HG03103 (cell line): ENCODE data around the gene JAZF1.

Source experiments
- ATAC-seq: cut with Tn5 transposase; IDR thresholded peaks from one replicate; pipeline ENCODE4 v1.9.1; 2021; ENCODE audit warnings: low read depth; ENCODE audit not compliant: unreplicated experiment

Gene JAZF1

DNA sequence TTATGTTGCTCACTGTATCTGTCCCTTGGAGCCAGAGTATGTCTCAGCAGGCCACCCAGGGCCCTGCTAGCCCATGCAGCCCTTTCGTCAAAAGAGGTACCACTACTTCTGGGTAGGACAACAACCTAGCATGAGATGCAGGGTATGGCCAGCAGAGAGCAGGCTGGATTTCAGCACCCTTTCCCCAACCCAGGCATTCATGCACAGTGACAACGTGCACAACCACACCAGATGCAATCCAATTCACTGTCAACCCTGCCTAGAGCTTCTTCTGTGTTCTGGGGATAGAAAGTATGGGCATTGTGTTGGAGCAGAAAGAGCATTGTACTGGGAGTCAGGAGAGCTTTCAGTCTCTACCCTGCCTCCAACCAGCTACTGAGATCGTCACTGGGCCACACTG, 37.9 kb downstream of the JAZF1 start:
- ATAC-seq = no peak

DNA sequence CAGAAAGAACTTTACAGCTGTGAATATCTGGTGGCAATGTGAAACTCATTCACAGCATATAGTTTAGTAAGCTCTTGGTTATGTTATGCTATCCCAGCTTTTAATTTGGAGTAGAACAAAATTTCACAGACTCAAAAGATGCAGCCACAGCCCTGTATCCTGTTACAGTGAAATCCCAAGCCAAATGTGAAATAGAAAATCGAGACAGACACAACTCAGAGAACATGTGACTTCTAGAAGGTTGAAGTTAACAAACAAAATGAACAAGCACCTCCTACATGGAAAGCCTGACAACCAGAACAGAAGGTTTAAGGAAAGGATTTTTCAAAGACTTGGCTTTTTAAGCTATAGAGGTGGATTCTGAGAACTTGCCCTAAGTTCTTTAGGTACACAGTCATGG, 39.6 kb downstream of the JAZF1 start:
- no peak for ATAC-seq

DNA sequence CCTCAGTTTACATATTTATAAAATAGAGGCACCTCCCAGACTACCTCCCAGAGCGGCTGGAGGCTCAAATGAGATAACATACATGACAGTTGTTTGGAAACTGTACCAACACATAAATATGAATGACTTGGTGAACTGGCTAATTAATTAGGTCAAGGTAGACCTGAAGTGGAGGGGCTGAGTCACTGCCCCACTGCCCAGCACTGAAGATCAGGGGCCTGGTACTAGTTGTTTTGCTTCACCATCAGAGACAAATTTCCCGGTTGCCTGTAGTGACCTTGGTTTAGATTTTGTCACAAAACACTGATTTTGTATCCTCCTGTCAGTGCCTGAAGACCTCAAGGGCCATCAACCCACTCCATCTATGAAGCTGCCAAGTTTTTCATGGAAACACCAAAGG, 41.8 kb downstream of the JAZF1 start:
- no peak for ATAC-seq

DNA sequence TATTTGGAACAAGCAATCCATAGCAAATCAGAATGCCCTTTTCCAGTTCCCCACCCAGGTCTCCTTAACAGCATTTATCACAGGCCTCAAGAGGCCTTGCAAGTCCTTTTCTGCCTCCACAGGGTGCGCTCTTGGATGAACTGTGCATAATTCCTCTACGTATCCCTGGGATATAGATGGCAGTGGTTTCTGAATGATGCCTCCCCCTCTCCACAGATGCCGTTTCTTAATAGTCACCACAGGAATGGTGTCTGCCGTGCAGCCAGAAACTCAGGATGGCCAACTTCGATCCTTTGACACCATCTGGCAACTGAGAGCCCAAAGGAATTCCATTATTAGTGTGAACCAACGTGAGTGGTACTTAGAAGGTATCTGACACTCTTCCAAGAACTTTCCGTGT, 43.1 kb downstream of the JAZF1 start:
- ATAC-seq = no peak

DNA sequence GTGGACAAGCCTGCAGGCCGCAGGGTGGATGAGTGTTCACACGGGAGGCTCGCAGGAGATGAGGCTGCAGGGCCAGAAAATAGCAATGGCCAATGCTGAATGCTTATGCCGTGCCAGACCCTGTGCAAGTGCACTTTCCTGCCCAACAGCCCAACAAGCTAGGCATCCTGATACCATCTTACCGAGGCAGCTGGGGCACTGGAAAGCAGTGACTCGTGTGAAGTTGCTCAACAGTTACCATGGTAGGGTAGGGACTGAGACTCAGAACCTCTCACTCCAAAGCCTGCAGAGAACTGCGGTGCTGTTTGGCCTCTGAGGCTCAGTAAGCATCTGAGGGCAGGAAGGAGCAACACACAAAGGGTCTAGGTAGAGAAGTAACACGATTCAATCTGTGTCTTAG, 43.7 kb downstream of the JAZF1 start:
- ATAC-seq = no peak

DNA sequence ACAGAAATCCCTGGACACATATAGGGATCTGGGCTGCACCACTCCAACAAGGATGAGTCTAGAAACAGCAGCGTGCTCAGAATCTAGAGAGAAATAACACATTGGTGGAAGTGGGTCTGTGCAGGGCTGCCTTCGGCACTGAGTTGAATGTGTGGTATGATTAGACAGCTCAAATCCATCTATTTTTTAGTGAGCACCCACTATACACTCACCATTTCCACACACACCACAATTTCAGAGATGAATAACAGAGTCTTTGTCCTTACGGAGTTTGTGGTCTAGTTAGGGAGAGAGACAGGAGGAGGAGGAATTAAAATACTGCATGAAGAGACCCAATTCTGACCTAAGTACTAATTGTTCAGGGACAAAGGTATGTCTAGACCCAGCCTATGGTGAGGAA, 44.2 kb downstream of the JAZF1 start:
- ATAC-seq = no peak

DNA sequence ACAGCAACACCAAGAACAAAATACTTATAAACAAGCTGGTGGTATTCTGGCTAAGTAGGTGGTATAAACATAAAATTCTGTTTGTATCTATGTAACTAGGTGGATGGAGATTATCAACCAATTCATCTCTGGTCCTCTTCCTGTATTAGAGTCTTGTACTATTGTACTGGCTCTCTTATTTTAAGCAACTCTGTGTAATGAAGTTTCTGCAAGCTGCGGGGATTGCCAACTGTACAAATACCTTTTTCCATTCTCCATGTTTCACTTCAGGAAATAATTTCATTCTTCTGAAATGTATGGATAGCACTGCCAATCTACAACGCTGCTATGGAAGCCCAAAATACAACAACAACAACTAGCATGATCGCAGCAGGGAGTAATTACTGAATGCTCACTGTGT, 44.8 kb downstream of the JAZF1 start:
- no peak for ATAC-seq

DNA sequence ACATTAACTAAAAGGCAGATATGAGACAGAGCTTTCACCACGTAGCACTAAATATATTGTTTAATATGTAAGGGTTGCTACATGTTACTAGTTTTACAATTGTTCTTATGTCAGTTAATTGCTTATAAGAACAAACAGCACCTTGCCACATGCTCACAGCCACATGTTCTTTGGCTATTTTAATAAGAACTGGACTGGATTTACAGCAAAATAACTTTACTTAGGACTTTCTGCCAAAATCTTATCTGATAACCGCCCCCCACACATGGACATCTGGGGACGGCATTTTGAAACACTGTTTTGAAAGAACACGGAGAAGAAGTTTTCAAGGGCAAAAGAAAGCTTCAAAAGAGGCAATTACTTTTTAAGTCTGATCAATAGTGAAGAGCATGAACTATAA, 45.3 kb downstream of the JAZF1 start:
- ATAC-seq = no peak

DNA sequence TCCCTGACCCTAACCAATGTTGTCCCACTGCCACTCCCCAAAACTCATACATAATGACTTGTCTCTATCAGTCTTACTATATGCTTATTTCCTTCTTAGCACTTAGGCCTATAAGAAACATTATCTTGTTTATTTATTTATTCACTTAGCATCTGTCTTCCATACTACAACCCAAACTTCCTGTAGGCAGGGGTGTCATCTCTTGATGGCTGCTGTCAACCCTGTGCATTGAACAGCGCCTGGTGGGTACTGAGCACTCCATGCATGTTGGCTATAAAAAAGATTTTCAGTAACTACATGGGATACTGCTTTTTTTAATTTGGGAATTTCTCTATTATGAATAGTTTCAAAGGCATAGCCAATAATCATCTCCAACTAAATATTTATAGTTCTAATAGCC, 46.7 kb downstream of the JAZF1 start:
- ATAC-seq = no peak

DNA sequence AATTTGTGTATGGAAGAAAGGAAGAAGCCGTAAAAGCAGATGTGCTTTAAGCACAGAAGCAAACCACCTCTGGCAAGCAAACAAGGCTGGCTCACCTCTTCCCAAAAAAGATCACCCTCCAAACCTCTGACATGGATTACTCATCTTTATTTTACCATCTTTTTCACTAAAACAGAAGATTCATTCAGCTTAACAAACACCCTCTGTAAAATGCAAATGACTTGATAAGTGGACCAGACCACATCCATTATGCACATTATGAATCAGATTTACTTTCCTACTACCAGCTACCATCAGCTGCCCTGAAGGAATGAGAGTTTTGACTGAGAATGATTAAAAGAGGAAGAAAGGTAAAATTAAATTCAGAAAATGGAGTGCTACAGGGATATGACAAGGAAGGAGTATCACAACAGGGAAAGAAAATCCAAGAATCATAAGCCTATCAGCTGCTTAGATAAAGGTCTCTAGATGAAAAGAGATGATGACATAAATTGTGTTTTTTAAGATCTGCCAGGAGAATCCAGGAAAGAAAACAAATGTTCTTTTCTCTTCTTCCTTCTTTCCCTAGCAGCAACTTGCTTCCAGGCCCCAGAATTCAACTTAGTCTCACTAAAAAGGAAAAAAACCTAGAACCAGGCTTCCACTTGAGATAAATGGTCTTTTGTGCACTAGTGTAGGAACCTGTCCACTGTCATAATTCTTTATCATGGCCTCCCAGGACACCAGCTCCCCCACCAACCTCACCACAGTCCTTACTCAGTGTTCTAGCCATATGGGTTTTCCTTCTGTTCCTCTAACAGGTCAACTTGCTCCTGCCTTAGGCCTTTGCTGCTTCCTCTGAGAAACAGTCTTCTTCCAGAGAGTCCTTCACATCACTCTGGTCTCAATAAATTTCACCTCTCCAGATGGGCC, 47.4 kb downstream of the JAZF1 start:
- ATAC-seq = no peak

DNA sequence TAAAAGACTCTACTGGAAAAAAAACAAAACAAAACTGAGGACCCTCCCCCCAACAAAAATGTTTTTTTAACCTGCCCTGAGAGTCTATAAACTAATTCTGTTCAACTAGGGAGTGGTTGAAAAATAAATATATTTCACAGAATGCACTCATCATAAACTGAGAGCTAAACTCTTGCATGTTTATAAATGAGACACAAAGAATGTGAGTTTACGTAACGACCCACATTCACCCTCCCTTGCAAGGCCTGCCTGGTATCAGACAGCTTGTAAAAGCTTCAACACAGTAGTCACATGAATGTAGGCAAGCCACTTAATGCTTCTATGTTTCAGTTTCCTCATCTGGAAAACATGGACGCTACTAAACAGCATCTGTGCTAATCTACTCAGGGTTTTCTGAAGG, 50.3 kb downstream of the JAZF1 start:
- no peak for ATAC-seq

DNA sequence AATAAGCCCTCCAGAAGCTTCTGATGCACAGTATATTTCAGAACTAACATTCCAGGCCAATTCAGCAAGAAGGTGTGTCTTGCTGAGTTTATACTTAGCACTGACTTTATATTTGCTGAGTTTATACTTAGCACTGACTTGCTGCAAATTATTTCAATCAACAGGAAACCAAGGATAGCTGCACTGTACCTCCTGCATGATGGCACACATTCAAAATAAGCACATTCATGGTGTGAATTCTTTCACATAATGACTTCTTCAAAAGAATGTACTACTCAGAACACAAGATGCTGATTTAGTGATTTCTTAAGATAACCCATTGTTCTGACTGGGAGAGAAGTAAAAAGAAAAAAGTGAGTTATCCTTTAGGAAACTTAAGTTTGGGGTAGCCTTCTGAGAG, 52.0 kb downstream of the JAZF1 start:
- no peak for ATAC-seq

DNA sequence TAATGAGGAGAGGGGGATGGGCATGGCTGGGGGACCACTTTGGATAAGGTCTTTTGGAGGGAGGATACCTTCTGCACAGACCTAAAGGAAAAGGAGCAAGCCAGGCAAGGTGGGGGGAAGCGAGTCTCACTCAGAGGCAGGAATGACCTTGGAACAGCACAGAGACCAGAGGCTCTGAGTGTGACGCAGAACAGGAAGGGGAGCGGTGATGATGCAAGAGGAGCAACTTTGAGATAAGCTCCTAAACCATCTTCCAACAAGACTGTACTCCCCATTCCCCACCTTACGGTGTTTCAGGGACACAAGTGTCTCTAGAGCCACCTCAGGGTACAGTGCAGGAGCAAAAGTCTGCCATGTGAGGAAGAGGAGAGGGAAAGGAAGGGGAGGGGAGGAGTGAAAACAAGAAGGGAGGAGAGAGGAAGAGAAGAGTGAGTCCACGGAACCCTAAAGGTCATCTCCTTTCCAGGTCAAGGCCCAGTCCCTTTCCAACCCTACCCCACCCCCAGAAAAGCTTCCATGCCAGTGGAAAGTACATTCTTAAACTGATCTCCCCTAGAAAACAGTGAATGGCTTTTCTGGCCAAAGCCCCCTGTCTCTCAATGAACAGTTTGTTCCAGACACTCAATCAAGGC, 54.1 kb downstream of the JAZF1 start:
- ATAC-seq = no peak

DNA sequence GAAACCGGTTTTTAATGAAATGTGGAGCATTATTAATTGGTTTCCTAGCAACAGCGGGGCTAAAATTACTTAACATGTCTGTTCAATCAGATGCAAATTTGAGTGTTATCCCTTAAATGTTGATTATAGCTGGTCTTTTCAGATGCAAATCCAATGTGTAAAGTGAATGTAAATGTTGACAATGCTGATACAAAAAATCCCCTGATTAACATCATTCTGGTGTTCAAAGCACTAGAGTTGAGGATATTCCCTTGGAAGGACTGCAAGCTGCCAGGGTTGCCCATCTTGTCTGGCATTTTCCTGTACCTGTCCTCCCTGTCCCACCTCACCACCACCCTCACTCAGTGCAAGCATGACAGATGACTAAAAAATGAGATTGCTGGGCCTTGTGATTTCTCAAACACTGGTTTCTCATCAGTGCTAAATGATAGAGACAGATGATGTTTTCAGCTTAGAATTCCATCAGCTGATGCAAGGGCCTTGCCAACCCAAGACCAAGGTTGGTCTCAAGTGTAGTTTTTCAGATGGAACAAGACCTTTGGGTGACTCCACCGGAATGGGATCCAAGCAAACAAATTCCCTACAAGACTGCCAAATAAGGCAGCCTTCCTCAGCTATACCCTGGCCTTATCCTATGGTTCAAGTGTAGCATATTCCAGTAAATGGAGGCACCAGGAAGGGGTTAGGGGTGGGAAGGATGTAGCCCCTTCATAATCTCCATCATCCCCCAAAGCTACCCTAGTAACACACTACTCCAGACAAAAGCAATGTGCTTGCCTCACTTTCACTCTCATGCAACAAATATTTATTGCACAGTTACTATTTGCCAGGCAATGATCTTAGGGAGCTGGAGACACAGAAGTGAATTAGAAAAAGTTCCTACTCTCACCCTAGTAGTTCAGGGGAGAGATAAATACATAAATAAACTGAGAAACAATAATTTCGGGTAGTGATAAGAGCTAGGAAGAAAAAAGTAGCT, 54.9 kb downstream of the JAZF1 start:
- ATAC-seq = no peak

DNA sequence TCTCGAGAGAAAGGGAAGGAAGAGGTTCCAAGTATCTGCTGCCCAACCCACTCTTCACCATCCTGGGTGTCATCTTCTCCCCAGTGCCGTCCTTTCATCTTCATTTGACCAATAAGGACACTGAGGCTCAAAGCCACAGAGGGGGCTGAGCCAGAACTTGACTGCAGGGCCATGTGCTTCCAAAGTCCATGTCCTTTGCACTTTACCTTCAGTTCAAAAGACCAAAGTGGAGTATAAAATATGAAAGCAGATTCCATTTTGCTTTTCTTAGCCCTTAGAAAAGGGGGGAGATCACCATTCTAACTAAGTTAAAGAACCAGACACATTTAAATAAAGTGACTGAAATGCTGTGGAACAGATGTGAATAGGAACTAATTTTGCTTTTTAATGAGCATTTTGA, 56.2 kb downstream of the JAZF1 start:
- ATAC-seq = no peak

DNA sequence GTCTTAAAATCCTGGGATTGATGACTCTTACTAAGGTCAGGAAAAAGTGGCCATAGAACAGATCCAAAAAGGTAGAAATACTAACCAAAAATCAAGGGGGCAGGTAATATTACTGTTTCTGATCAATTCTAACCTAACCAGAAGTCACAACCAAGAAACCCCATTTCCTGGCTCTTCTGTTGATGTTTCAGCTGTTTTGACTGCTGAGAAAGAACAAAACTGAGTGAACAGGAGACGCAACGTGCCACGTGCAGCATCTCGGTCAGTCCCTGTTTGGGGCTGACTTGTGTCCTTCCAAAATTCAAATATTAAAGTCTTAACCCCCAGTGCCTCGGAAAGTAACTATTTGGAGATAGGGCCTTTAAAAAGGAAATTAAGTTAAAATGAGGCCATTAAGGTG, 56.8 kb downstream of the JAZF1 start:
- no peak for ATAC-seq

DNA sequence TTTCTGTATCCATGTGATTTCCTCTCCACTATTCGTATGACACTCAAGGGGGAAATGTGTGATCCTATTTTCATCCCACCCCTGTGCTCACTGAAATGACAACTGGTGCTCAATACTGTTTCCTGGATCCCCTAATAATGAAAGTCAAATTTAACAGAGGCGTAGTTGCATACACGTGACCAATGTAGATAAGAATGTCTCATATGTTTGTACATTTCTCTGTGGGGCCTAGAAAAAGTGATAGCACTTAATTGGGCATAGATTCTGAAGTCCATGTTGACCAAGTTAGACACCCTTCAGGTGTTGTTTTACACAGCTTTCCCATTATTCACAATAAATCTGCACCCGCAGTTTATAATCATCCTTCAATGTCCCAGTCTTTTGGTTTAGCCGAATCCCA, 59.1 kb downstream of the JAZF1 start:
- ATAC-seq = no peak

DNA sequence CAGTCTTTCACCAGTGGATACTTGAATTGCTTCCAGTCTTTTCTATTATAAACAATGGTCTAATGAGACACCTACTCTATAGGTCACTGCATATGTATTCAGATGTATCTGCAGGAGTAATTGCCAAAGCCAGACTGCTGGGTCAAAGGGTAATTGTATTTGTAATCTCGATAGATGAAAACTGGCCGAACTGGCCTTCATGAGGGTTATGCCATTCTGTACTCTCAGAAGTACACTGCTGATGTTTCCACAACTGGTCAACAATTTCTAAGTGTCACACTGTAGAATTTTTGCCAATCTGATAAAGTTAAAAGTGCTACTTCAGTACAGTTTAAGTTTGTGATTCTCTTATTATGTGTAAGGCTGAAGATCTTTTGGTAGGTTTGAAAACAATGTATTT, 64.6 kb downstream of the JAZF1 start:
- ATAC-seq = no peak

DNA sequence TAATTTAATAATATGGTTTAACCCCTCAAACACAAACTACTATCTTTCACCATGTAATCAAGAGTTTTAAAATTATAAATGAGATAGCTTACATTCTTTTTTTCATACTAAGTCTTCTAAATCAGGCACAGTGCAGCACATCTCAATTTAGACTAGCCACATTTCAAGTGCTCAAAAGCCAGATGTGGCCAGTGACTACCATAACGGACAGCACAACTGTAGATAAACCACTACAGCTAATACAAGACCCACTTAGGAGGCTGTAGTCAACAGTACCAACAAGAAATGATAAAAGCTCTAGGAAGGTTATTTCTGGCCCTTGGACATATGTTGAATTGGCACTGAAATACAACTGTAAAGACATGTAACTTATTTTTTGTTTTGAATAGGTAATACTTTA, 65.3 kb downstream of the JAZF1 start:
- ATAC-seq = no peak

DNA sequence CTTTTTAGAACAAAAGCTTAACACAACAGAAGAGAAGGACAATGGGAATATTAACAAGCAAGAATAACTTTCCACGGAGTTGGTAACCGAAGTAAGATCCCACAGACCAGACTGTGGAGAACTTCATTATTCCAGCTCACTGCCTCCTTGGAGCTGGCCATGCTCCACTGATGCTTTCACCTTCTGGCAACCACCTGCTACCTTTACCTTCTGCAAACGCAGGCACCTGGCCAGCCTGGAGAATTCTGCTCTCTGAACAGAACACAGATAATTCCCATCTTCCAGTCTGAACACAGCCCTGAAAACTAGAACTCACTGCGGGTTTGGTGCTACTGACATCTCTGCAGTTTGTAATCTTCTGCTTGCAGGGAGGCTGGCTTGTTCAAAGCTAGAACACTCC, 66.5 kb downstream of the JAZF1 start:
- no peak for ATAC-seq

DNA sequence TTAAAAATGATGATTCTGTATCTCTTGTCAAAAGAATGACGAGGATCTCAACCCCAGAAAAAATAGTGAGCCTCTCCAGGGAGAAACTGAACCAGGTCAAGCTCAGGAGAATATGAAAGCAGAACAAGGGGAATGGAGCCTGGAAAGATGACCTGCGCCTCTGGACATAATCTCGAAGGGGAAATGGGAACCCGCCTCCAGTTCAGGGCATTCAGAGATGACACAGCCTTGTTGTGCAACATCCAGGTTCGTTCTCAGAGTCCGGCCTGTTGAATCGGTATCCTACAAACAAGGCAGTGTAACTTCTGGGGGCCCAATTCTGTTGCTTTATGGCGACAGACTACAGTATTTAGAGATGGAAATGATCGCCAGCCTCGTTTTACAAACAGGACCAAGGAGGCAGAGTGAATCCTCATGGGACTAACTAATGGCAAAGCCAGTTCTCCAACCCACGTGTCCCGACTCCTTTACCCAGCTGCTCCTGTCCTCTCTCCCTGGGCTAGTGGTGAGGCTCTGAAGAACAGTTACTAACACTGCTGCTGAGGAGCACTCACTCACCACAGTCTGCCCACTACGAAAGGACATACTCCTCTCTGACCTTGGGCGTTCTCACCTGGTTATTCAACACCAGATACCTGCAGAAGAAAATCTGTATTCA, 67.6 kb downstream of the JAZF1 start:
- ATAC-seq = no peak
